ENCODE results near the gene GAREM1.

DNA sequence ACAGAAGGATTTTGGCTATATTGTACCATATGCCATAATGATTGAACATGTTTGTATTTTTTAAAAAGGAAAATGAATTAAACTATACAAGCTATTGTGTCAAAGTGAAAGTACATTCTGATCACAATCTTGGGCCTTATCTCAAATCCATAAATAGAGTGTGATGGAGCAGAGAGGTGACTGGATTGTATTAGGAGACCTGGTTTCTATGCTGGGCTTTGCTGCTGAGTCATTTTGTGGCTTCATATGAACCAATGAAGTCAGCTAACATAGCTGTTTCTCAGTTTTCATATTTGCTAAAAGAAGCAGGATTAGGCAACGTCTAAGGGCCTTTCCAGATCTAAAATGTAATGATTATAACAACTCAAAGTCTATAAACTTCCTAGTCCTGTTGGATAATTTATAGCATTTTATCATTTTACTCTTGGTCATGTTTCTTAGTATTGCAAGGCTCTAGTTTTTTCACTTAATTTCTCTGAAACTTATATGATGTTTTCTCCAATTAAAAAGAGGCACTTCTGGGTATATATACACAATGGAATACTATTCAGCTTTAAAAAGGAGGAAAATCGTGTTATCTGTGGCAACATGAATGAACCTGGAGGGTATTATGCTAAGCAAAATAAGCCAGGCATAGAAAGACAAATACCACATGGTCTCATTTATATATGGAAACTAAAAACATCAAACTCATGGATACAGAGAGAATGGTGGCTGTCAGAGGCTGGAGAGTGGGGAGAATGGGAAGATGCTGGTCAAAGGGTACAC, 168.5 kb downstream of the GAREM1 start:
- TF ChIP-seq POLR2AphosphoS5 (IDR thresholded peaks at IDR 0.05; ENCODE audit: insufficient read depth, low read depth, low read length): no peak
- no peak for TF ChIP-seq CTCF (IDR thresholded peaks at IDR 0.05; ENCODE audit: extremely low read depth in 1 of 2, insufficient read depth in 1 of 2, low read depth in 1 of 2, low read length in 2 of 2)
- TF ChIP-seq JUN (IDR thresholded peaks at IDR 0.05; ENCODE audit: borderline replicate concordance, insufficient read depth, insufficient read length, low read depth): peak; percentile 17
- TF ChIP-seq EZH2 (IDR thresholded peaks at IDR 0.05; ENCODE audit: borderline replicate concordance, low read depth, low read length, severe bottlenecking): no peak
- no peak for TF ChIP-seq POLR2A (IDR thresholded peaks at IDR 0.05; ENCODE audit: low read depth, low read length)
- no peak for TF ChIP-seq MYC (IDR thresholded peaks at IDR 0.05; ENCODE audit: low read depth, low read length)

All from endothelial cell of umbilical vein (primary cell).